Naive thymus-derived CD4-positive, alpha-beta T cell (primary cell): Measurements from ENCODE around the gene GRK6. TPM values are rescaled to one million over a fixed set of nuclear protein-coding genes. Genes with fewer than 3 reads are reported as not detected.
A peak's percentile ranks its signal among the peaks of the same experiment; 100 is the strongest.

ENCODE experiments used
- ATAC-seq: fragments of 150-1000 bp; cut with Tn5 transposase; 2 replicates; pipeline ENCODE4 v1.10.0; 2021; ENCODE audit warnings: mild to moderate bottlenecking, moderate library complexity
- CTCF ChIA-PET: fragments of 350-600 bp; sonication (Branson Sonifier 250); formaldehyde crosslinking; loops from one replicate; lab custom pipeline; 2021; ENCODE audit warnings: antibody characterized with exemption; lab: Charles Lee
- POLR2A ChIA-PET: fragments of 350-600 bp; sonication (Branson Sonifier 250); formaldehyde crosslinking; loops from one replicate; lab custom pipeline; 2021; ENCODE audit warnings: antibody characterized with exemption, inconsistent platforms; lab: Charles Lee
- DNase-seq, 9 donors: peaks; one replicate each; pipeline versions ENCODE4 v3.0.0 to v3.0.0-alpha.2; 2020 to 2022; ENCODE audit warnings: mixed read lengths in 1 of 9
- H3K27ac ChIP-seq: one replicate; pipeline ENCODE4 v1.7.0; 2013; ENCODE audit warnings: mild to moderate bottlenecking, low read depth, low read length, moderate library complexity
- H3K27me3 ChIP-seq, 2 donors: one replicate each; pipeline ENCODE4 v1.7.0; 2013; ENCODE audit warnings: low read length in 2 of 2, mild to moderate bottlenecking in 2 of 2, moderate library complexity in 2 of 2; ENCODE audit not compliant: control insufficient read depth in 2 of 2, insufficient read depth in 2 of 2
- H3K36me3 ChIP-seq, 3 experiments: 1 replicate in 2 of 3; 2 replicates in 1 of 3; pipeline ENCODE4 v1.7.0; 2013; ENCODE audit warnings: low read length in 3 of 3, mild to moderate bottlenecking in 3 of 3, moderate library complexity in 1 of 3; ENCODE audit not compliant: insufficient read depth in 3 of 3, control insufficient read depth in 2 of 3
- H3K4me1 ChIP-seq, 2 donors: one replicate each; pipeline ENCODE4 v1.7.0; 2013; ENCODE audit warnings: low read length in 2 of 2, mild to moderate bottlenecking in 2 of 2, moderate library complexity in 1 of 2; ENCODE audit not compliant: control insufficient read depth in 2 of 2, insufficient read depth in 2 of 2
- H3K4me3 ChIP-seq: 2 replicates; pipeline ENCODE4 v1.7.0; 2013; ENCODE audit warnings: mild to moderate bottlenecking, low read length
- H3K9me3 ChIP-seq, 3 experiments: 1 replicate in 2 of 3; 2 replicates in 1 of 3; pipeline ENCODE4 v1.7.0; 2013; ENCODE audit warnings: low read length in 3 of 3; ENCODE audit not compliant: control insufficient read depth in 2 of 3
- H3K27ac Mint-ChIP-seq, 9 donors: one replicate each; pipeline ENCODE4 v1.8.0; 2020 to 2022; ENCODE audit warnings: mixed read lengths in 9 of 9, mild to moderate bottlenecking in 8 of 9, moderate library complexity in 5 of 9, inconsistent platforms in 2 of 9
- H3K27me3 Mint-ChIP-seq, 5 donors: one replicate each; pipeline ENCODE4 v1.8.0; 2021 to 2022; ENCODE audit warnings: mixed read lengths in 5 of 5, mild to moderate bottlenecking in 1 of 5
- H3K36me3 Mint-ChIP-seq, 5 donors: one replicate each; pipeline ENCODE4 v1.8.0; 2020 to 2022; ENCODE audit warnings: mixed read lengths in 5 of 5, mild to moderate bottlenecking in 3 of 5, inconsistent platforms in 1 of 5
- H3K4me1 Mint-ChIP-seq, 7 donors: one replicate each; pipeline ENCODE4 v1.8.0; 2020 to 2022; ENCODE audit warnings: mixed read lengths in 7 of 7, mild to moderate bottlenecking in 3 of 7, inconsistent platforms in 1 of 7
- H3K4me3 Mint-ChIP-seq, 10 donors: one replicate each; pipeline ENCODE4 v1.8.0; 2020 to 2022; ENCODE audit warnings: mild to moderate bottlenecking in 10 of 10, mixed read lengths in 10 of 10, moderate library complexity in 6 of 10, inconsistent platforms in 2 of 10
- H3K9me3 Mint-ChIP-seq, 11 donors: one replicate each; pipeline ENCODE4 v1.8.0; 2020 to 2022; ENCODE audit warnings: mixed read lengths in 11 of 11, mild to moderate bottlenecking in 4 of 11, inconsistent platforms in 1 of 11, moderate library complexity in 1 of 11
- intact Hi-C, 2 donors: fragments of 100-400 bp; cut with micrococcal nuclease; formaldehyde crosslinking; loops; one replicate each; pipeline ENCODE4 v1.15.1; 2023
- polyA plus RNA-seq, 2 donors: library from polyadenylated mRNA; unstranded; fragments of 300-500 nt; fragmentation: Illumina TruSeq; gene quantifications; one replicate each; pipeline ENCODE4 v1.2.3, GENCODE V29; 2021
- total RNA-seq, 6 experiments: library from RNA in 5 of 6; stranded (reverse) in 5 of 6; gene quantifications; 1 replicate in 5 of 6; 2 replicates in 1 of 6; pipeline ENCODE4 v1.2.3 and lab custom pipeline; 2021 to 2026

GRK6 gene
- total and polyA plus RNA-seq, 7 experiments from 2014 or later: 78.8 to 246 (median 200) TPM

DNA sequence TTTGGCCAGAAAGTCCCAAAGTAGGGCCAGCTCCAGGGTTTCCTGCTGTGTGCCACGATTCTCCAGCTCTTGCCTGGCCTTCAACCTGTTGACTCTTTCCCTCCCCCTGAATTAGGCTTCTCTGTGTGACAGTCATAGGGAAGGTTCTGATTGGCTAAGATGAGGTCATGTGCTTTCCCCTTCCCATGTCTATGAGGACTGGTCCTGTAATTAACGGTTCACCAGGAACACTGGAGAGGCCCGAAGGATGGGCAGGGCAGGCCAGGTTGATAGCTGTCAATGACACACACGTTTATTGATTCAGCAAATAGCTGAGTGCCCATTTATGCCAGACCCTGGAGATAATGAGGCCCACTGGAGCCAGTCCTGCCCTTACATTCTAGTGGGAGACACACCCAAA, 11.1 kb downstream of the GRK6 start:
- Mint-ChIP-seq H3K4me1 (peaks cover 40 to 88% (median 64%) of the 10 kb centered on the region in 7 donors), H3K9me3 (no peaks in the 10 kb centered on the region), H3K4me3 (peak overlapping the region in 5 of 10 donors; percentile 21 to 62 (median 42)), H3K27me3 (no peaks in the 10 kb centered on the region), H3K27ac (peak overlapping the region in 8 of 9 donors; percentile 59 to 92 (median 78)), H3K36me3 (peaks cover 0 to 44% (median 29%) of the 10 kb centered on the region in 5 donors)
- POLR2A ChIA-PET: interaction anchor here (1.1 to 23.1 kb wide), 5 partner anchors 9 to 59 kb away, joined by 4 to 804 read pairs (median 32); partner anchors contain the start of genes GRK6 and PRR7
- CTCF ChIA-PET: interaction anchor here (0.7 to 1.7 kb wide), 3 partner anchors 18 to 47 kb away, joined by 4 to 8 read pairs (median 6); no protein-coding TSS in a partner anchor
- H3K27me3 ChIP-seq: no peaks in the 10 kb centered on the region
- intact Hi-C loops: loop anchor here in 1 of 2 donors (10.0 kb wide), 1 partner anchor 1187 kb away; the partner anchor contains the start of gene CLK4
- H3K9me3 ChIP-seq: no peaks in the 10 kb centered on the region
- peaks cover 21 to 97% (median 42%) of the 10 kb centered on the region in 3 experiments for H3K36me3 ChIP-seq
- ATAC-seq: no peak
- H3K4me1 ChIP-seq: peaks cover 30 to 67% of the 10 kb centered on the region in 2 donors
- H3K27ac ChIP-seq: peak overlapping the region; percentile 58
- DNase-seq: no peak
- H3K4me3 ChIP-seq: no peak overlapping the region

DNA sequence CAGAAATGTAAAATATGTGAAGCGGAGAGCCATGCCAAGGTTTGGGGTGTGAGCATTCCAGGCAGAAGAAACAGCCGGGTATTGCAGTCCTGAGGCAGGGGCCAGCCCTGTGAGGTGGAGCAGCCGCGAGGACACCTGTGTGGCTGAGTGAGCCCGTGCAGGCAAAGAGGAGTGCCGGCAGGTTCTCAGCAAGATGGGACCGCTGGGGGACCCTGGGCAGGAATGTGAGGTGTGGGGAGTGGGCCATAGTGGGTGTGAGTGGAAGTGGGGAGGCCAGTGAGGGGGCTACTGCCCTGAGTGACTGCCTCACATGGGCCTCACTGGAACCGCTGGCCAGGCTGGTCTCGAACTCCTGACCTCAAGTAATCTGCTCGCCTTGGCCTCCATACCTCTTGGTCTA, 12.0 kb downstream of the GRK6 start:
- no peak overlapping the region for H3K4me3 ChIP-seq
- intact Hi-C loops: loop anchor here in 1 of 2 donors (10.0 kb wide), 1 partner anchor 1186 kb away; the partner anchor contains the start of gene CLK4
- Mint-ChIP-seq H3K9me3 (no peaks in the 10 kb centered on the region), H3K36me3 (peaks cover 0 to 41% (median 26%) of the 10 kb centered on the region in 5 donors), H3K27ac (peak overlapping the region in 8 of 9 donors; percentile 72 to 92 (median 81)), H3K27me3 (no peaks in the 10 kb centered on the region), H3K4me1 (peaks cover 40 to 80% (median 60%) of the 10 kb centered on the region in 7 donors), H3K4me3 (peak overlapping the region in 7 of 10 donors; percentile 2 to 62 (median 45))
- peaks cover 21 to 58% of the 10 kb centered on the region in 2 donors for H3K4me1 ChIP-seq
- CTCF ChIA-PET: interaction anchor here (1.1 to 3.7 kb wide), 2 partner anchors 32 to 35 kb away, joined by 6 to 25 read pairs; no protein-coding TSS in a partner anchor
- POLR2A ChIA-PET: interaction anchor here (1.5 to 23.1 kb wide), 5 partner anchors 8 to 49 kb away, joined by 3 to 804 read pairs (median 32); partner anchors contain the start of genes F12, GRK6 and PRR7
- no peak for ATAC-seq
- DNase-seq: no peak
- H3K27ac ChIP-seq: peak overlapping the region; percentile 57
- H3K36me3 ChIP-seq: peaks cover 17 to 96% (median 36%) of the 10 kb centered on the region in 3 experiments
- no peaks in the 10 kb centered on the region for H3K9me3 ChIP-seq
- no peaks in the 10 kb centered on the region for H3K27me3 ChIP-seq

DNA sequence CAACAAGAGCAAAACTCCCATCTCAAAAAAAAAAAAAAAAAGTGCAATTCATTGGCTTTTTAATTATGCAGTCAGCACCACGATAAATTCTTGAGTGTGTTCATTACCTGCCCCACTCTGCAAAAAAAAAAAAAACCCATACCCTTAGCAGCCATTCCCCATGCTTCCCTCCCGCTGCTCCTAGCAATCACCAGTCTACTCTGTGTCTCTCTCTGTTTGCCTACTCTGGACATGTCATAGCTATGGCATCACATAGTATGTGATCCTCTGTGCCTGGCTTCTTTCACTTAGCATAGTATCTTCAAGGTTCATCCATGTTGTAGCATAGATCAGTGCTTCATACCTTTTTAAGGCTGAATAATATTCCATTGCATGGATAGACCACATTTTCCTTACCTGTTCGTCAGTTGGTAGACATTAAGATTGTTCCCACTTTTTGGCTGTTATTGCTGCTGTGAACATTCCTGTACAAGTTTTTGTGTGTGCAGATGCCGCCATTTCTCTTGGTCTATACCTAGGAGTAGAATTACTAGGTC, 13.1 kb downstream of the GRK6 start:
- Histone ChIP-seq H3K4me1 (peaks cover 10 to 51% of the 10 kb centered on the region in 2 donors), H3K27me3 (no peaks in the 10 kb centered on the region), H3K9me3 (no peaks in the 10 kb centered on the region), H3K27ac (peak overlapping the region; percentile 84), H3K36me3 (peaks cover 9 to 85% (median 28%) of the 10 kb centered on the region in 3 experiments), H3K4me3 (no peak overlapping the region)
- POLR2A ChIA-PET: interaction anchor here (1.2 to 23.1 kb wide), 8 partner anchors 9 to 67 kb away, joined by 3 to 804 read pairs (median 8); partner anchors contain the start of genes F12 and GRK6
- DNase-seq: no peak
- Mint-ChIP-seq H3K4me3 (peak overlapping the region in 8 of 10 donors; percentile 0 to 66 (median 52)), H3K36me3 (peaks cover 0 to 34% (median 19%) of the 10 kb centered on the region in 5 donors), H3K27ac (peak overlapping the region; percentile 26 to 92 (median 83)), H3K4me1 (peaks cover 42 to 77% (median 54%) of the 10 kb centered on the region in 7 donors), H3K27me3 (no peaks in the 10 kb centered on the region), H3K9me3 (no peaks in the 10 kb centered on the region)
- CTCF ChIA-PET: interaction anchor here (0.8 to 3.7 kb wide), 5 partner anchors 8 to 49 kb away, joined by 3 to 25 read pairs (median 5); no protein-coding TSS in a partner anchor
- no peak for ATAC-seq
- intact Hi-C loops: loop anchor here in 1 of 2 donors (10.0 kb wide), 1 partner anchor 1185 kb away; the partner anchor contains the start of gene CLK4

DNA sequence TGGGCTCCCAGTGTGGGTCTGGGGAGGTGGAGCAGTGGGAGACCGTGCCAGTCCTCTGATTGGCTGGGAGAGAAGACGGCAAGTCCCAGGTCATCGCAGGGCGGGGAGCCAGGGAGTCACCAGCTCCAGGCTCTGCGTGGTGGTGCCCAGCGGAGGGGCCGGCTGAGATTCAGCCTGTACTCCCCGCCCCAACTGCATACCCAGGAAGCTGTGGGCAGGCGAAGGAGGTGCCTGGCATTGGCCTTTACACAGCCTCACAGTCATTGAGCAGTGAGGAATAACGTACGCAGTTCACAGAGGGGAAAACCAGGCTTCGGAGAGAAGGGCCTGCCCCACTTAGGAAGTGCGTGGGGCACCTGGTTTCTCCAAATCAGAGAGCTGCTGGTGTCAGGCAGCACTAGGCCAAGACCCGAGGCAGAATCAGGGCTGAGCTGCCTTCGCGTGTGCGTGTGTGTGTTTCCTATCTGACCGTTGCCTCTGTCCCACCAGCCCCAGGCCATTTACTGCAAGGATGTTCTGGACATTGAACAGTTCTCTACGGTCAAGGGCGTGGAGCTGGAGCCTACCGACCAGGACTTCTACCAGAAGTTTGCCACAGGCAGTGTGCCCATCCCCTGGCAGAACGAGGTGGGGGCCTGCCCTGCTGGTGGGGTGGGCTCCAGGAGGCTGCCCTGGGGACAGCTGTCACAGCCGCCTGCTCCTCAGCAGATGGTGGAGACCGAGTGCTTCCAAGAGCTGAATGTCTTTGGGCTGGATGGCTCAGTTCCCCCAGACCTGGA, 13.9 kb downstream of the GRK6 start:
- Mint-ChIP-seq H3K27me3 (no peaks in the 10 kb centered on the region), H3K4me3 (peak overlapping the region in 6 of 10 donors; percentile 0 to 59 (median 46)), H3K27ac (peak overlapping the region in 8 of 9 donors; percentile 63 to 92 (median 84)), H3K4me1 (peaks cover 49 to 78% (median 55%) of the 10 kb centered on the region in 7 donors), H3K36me3 (peaks cover 0 to 34% (median 19%) of the 10 kb centered on the region in 5 donors), H3K9me3 (no peaks in the 10 kb centered on the region)
- H3K9me3 ChIP-seq: no peaks in the 10 kb centered on the region
- ATAC-seq (peak; percentile 78), DNase-seq (peak in 2 of 9 donors; percentile 16 to 75)
- H3K27ac ChIP-seq: peak overlapping the region; percentile 84
- CTCF ChIA-PET: interaction anchor here (0.9 to 3.7 kb wide), 4 partner anchors 11 to 37 kb away, joined by 4 to 25 read pairs (median 10); no protein-coding TSS in a partner anchor
- H3K27me3 ChIP-seq: no peaks in the 10 kb centered on the region
- peaks cover 9 to 77% (median 24%) of the 10 kb centered on the region in 3 experiments for H3K36me3 ChIP-seq
- POLR2A ChIA-PET: interaction anchor here (1.2 to 23.1 kb wide), 7 partner anchors 8 to 68 kb away, joined by 3 to 804 read pairs (median 8); partner anchors contain the start of gene GRK6
- no peak overlapping the region for H3K4me3 ChIP-seq
- intact Hi-C loops: no loop called here
- H3K4me1 ChIP-seq: peaks cover 4 to 51% of the 10 kb centered on the region in 2 donors

DNA sequence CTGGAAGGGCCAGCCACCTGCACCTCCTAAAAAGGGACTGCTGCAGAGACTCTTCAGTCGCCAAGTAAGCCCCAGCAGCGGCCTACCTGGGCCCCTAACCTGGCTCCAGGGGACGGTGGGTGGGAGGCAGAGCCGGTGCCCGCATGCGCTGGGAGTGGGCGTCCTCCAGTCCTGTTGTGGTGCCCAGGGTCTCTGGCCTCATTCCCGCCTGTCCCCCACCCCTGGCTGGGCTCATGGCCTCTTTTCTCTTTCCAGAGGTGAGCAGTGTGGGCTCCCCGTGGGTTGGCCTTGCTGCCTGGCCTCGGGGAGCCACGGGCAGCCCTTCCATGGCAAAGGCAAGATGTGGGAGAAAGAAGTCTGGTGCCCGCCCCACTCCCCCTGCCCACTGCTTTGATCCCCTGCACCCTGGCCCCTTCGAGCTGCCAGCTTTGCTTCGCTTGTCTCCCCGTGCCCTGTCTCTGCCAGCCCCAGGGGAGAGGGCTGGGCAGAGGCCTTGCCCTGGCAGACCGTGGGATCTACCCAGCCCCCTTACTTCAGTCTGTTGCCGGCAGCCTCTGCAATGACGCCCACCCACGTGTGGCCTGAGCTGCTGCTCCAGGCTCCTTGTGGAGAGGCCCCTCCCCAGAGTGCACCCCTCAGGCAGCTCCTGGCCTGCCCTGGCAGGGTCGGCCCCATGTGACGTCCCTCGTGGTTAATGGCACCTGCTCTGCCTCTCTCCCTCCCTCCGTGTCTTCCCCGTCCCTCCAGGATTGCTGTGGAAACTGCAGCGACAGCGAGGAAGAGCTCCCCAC, 14.7 kb downstream of the GRK6 start:
- Histone ChIP-seq H3K36me3 (peaks cover 9 to 69% (median 23%) of the 10 kb centered on the region in 3 experiments), H3K27ac (peak overlapping the region; percentile 84), H3K9me3 (no peaks in the 10 kb centered on the region), H3K27me3 (no peaks in the 10 kb centered on the region), H3K4me1 (peaks cover 10 to 52% of the 10 kb centered on the region in 2 donors), H3K4me3 (no peak overlapping the region)
- Mint-ChIP-seq H3K9me3 (no peaks in the 10 kb centered on the region), H3K36me3 (peaks cover 0 to 34% (median 18%) of the 10 kb centered on the region in 5 donors), H3K4me1 (peaks cover 52 to 79% (median 63%) of the 10 kb centered on the region in 7 donors), H3K4me3 (peak overlapping the region in 1 of 10 donors; percentile 56), H3K27ac (peak overlapping the region in 5 of 9 donors; percentile 28 to 92 (median 76)), H3K27me3 (no peaks in the 10 kb centered on the region)
- POLR2A ChIA-PET: interaction anchor here (0.6 to 23.1 kb wide), 7 partner anchors 7 to 172 kb away, joined by 3 to 804 read pairs (median 6); partner anchors contain the start of gene GRK6
- DNase-seq (no peak), ATAC-seq (no peak)
- intact Hi-C loops: no loop called here
- CTCF ChIA-PET: interaction anchor here (0.7 to 3.7 kb wide), 5 partner anchors 9 to 38 kb away, joined by 3 to 25 read pairs (median 5); no protein-coding TSS in a partner anchor
